ENCODE measurements around the gene SUSD1. TPM values are rescaled to one million over a fixed set of nuclear protein-coding genes. Genes with fewer than 3 reads are reported as not detected.

Gene SUSD1
- total RNA-seq, 2 donors from 2014 or later, result 6.2 to 10.6 TPM

DNA sequence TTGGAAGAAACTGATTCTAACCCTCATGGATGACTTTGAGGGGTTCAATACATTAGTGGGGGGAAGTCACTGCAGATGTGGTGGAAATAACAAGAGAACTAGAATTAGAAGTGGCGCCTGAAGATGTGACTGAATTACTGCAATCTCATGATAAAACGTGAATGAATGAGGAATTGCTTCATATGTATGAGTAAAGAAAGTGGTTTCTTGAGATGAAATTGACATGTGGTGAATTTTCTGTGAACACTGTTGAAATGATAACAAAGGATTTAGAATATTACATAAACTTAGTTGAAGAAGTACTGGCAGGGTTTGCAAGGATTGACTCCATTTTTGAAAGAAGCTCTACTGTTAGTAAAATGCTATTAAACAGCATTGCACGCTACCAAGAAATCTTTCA is 165.4 kb downstream of the SUSD1 start:
- no peaks in the 10 kb centered on the region for H3K36me3 ChIP-seq
- H3K4me3 ChIP-seq, result no peak overlapping the region
- H3K27me3 ChIP-seq, result no peaks in the 10 kb centered on the region
- H3K9me3 ChIP-seq, result no peaks in the 10 kb centered on the region
- no peak overlapping the region for H3K27ac ChIP-seq
- DNase-seq (ENCODE audit: low spot score), result no peak
- TF ChIP-seq, protein P1, sequence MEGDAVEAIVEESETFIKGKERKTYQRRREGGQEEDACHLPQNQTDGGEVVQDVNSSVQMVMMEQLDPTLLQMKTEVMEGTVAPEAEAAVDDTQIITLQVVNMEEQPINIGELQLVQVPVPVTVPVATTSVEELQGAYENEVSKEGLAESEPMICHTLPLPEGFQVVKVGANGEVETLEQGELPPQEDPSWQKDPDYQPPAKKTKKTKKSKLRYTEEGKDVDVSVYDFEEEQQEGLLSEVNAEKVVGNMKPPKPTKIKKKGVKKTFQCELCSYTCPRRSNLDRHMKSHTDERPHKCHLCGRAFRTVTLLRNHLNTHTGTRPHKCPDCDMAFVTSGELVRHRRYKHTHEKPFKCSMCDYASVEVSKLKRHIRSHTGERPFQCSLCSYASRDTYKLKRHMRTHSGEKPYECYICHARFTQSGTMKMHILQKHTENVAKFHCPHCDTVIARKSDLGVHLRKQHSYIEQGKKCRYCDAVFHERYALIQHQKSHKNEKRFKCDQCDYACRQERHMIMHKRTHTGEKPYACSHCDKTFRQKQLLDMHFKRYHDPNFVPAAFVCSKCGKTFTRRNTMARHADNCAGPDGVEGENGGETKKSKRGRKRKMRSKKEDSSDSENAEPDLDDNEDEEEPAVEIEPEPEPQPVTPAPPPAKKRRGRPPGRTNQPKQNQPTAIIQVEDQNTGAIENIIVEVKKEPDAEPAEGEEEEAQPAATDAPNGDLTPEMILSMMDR (IDR thresholded peaks at IDR 0.05), result no peak
- H3K4me1 ChIP-seq, result peaks cover 0 to 18% of the 10 kb centered on the region in 2 donors

DNA sequence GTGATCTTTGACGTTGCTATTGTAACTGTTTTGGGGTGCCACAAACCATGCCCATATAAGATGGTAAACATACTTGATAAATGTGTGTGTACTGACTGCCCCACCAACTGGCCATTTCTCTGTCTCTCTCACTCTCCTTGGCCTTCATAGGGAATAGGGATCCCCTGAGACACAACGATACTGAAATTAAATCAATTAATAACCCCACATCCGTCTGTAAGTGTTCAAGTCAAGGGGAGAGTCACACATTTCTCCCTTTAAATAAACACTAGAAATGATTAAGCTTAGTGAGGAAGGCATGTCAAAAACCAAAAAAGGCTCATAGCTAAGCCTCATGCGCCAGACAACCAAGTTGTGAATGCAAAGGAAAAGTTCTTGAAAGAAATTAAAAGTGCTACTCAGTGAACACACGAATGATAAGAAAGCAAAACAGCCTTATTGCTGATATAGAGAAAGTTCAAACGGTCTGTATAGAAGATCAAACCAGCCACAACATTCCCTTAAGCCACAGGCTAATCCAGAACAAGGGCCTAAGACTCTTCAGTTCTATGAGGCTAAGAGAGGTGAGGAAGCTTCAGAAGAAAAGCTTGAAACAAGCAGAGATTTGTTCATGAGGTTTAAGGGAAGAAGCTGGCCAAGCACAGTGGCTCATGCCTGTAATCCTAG is 167.4 kb downstream of the SUSD1 start:
- H3K27me3 ChIP-seq, result no peaks in the 10 kb centered on the region
- TF ChIP-seq, protein P1 (IDR thresholded peaks at IDR 0.05), result no peak

DNA sequence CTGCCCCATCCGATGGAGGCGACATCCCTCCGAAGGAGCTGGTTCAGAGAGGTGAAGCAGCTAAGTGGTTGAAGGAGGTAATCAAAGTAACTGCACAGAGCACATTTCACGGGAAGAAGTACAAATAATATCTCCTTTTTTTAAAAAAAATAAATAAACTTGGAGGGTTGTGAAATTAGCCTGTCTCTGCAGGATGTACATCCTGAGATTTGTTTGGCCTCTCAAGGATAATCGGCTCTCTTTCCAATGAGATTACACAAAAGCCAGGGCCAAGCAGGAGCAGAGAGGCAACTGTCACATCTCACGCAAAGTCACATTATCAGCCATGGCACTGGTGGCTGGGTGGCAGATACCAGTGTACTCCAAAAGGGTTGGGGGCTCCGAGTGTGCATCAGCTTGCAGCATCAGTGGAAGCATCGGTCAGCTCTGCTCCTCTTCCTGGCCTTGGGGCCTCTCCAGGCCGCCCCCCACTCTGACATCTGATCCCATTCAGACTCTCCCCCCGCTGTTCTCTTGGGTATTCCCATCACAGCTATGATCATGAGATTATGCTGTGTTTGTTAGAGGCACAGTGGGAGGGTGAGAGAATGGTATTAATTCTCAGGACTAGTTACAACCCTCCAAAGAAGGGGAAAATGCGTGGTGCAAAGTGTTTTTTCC is 168.6 kb downstream of the SUSD1 start:
- DNase-seq (ENCODE audit: low spot score), result no peak
- Histone ChIP-seq H3K27ac (no peak overlapping the region), H3K4me3 (no peak overlapping the region)

More for the DNA sequence above, 167.4 kb downstream of the SUSD1 start:
- H3K27ac ChIP-seq, result no peak overlapping the region
- H3K4me3 ChIP-seq, result no peak overlapping the region
- H3K9me3 ChIP-seq, result no peaks in the 10 kb centered on the region
- DNase-seq (ENCODE audit: low spot score), result no peak
- H3K36me3 ChIP-seq, result no peaks in the 10 kb centered on the region
- H3K4me1 ChIP-seq, result peaks cover 0 to 13% of the 10 kb centered on the region in 2 donors

DNA sequence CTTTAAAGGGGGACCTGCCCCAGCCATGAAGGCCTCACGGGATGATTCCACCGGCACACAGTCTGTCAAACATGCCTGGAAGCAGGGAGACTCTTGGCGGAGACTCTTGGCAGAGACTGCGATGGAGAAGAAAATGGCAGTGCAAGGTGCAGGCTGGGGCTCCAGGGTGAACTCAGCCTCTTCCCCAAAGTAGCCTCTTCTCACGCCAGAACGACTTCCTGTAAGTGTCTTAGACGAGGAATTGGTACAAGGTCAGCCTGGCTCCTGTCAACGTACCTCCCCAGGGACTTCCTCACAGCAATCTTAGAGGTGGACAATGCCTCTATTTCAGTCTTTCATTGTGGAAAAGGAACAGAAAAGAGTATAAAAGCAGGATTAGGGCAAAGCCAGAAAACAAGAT is 169.2 kb downstream of the SUSD1 start:
- H3K4me3 ChIP-seq, result no peak overlapping the region
- DNase-seq (ENCODE audit: low spot score), result no peak
- H3K4me1 ChIP-seq, result no peaks in the 10 kb centered on the region
- TF ChIP-seq, protein P1 (IDR thresholded peaks at IDR 0.05), result no peak
- no peaks in the 10 kb centered on the region for H3K36me3 ChIP-seq
- no peak overlapping the region for H3K27ac ChIP-seq
- no peaks in the 10 kb centered on the region for H3K27me3 ChIP-seq
- no peaks in the 10 kb centered on the region for H3K9me3 ChIP-seq

More for the DNA sequence above, 168.6 kb downstream of the SUSD1 start:
- H3K9me3 ChIP-seq, result no peaks in the 10 kb centered on the region
- TF ChIP-seq, protein P1 (IDR thresholded peaks at IDR 0.05), result no peak
- H3K36me3 ChIP-seq, result no peaks in the 10 kb centered on the region
- peaks cover 0 to under 1% of the 10 kb centered on the region in 2 donors for H3K4me1 ChIP-seq
- no peaks in the 10 kb centered on the region for H3K27me3 ChIP-seq

DNA sequence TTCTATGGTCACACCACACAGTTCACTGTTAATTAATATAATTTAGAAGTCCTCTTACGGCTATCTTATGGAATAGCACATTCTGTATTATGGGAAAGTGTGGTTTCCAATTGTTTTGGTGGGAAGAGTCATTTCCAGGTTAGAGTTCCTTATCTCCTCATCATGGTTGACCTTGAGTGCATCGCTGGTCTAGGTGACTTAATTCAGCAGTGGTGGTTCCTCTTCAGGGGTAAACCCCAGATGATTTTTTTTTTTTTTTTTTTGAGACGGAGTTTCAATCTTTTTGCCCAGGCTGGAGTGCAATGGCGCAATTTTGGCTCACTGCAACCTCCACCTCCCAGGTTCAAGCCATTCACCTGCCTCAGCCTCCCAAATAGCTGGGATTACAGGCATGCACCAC is 171.6 kb downstream of the SUSD1 start:
- Histone ChIP-seq H3K36me3 (no peaks in the 10 kb centered on the region), H3K27me3 (no peaks in the 10 kb centered on the region), H3K9me3 (no peaks in the 10 kb centered on the region), H3K4me1 (no peaks in the 10 kb centered on the region), H3K4me3 (no peak overlapping the region), H3K27ac (no peak overlapping the region)
- DNase-seq (ENCODE audit: low spot score), result no peak
- TF ChIP-seq, protein P1 (IDR thresholded peaks at IDR 0.05), result no peak

All from right atrium auricular region (tissue), 2 donors.